HUDEP-2 (cell line): ENCODE measurements around the gene KRTAP9-9.
"Not testable (repeated sequence)": the region's sequence is repeated elsewhere in the genome, so short reads cannot be mapped to it uniquely, and the experiment has no call there.

Experiments used
- DNase-seq, 76 experiments: peaks; one replicate each; lab custom pipeline; 2025; ENCODE audit not compliant: unreplicated experiment in 76 of 76; lab: John Stamatoyannopoulos, UW

KRTAP9-9 gene

GRCh38 chr17:41264599-41264998, 9.4 kb downstream of the KRTAP9-9 start:
- DNase-seq: no peak

- no peak for DNase-seq
Measured at GRCh38 chr17:41265078-41265477, 9.9 kb downstream of the KRTAP9-9 start, which contains the start of gene KRTAP9-6. Gene KRTAP9-6 (plus strand): TSS chr17:41265378. CDS start chr17:41265378, 0 bp downstream.

GRCh38 chr17:41267711-41268110, 12.5 kb downstream of the KRTAP9-9 start:
- no peak for DNase-seq

GRCh38 chr17:41271323-41271722, 16.1 kb downstream of the KRTAP9-9 start:
- not testable (repeated sequence) for DNase-seq

- no peak for DNase-seq
Measured at GRCh38 chr17:41271858-41272257, 16.7 kb downstream of the KRTAP9-9 start.

GRCh38 chr17:41275648-41276190, 20.5 kb downstream of the KRTAP9-9 start, which contains the start of gene KRTAP9-7:
Gene KRTAP9-7 (plus strand): TSS chr17:41275698. CDS start chr17:41275698, 0 bp downstream.
- not testable (repeated sequence) for DNase-seq

GRCh38 chr17:41278176-41278955, 23.2 kb downstream of the KRTAP9-9 start:
- no peak for DNase-seq

- DNase-seq: no peak
Measured at GRCh38 chr17:41284043-41284442, 28.9 kb downstream of the KRTAP9-9 start.

GRCh38 chr17:41284546-41284945, 29.4 kb downstream of the KRTAP9-9 start:
- DNase-seq: no peak

GRCh38 chr17:41287050-41287449, 31.9 kb downstream of the KRTAP9-9 start:
- DNase-seq: no peak

- DNase-seq: no peak
Measured at GRCh38 chr17:41294016-41294415, 38.8 kb downstream of the KRTAP9-9 start.

GRCh38 chr17:41296846-41297245, 41.7 kb downstream of the KRTAP9-9 start:
- DNase-seq: no peak

GRCh38 chr17:41298458-41299135, 43.4 kb downstream of the KRTAP9-9 start:
- no peak for DNase-seq

GRCh38 chr17:41301204-41301790, 46.1 kb downstream of the KRTAP9-9 start:
- no peak for DNase-seq

- no peak for DNase-seq
Measured at GRCh38 chr17:41301916-41302901, 47.0 kb downstream of the KRTAP9-9 start, which contains the start of gene KRTAP29-1. Gene KRTAP29-1 (minus strand): TSS chr17:41302851. CDS start chr17:41302851, 0 bp downstream.

GRCh38 chr17:41302981-41303380, 47.8 kb downstream of the KRTAP9-9 start:
- no peak for DNase-seq

- no peak for DNase-seq
Measured at GRCh38 chr17:41304091-41304490, 48.9 kb downstream of the KRTAP9-9 start.
